HG03571 (cell line): ENCODE results near the gene KIF1A.

Experiments used
- ATAC-seq: cut with Tn5 transposase; IDR thresholded peaks from one replicate; pipeline ENCODE4 v1.9.1; 2021; ENCODE audit not compliant: unreplicated experiment

The KIF1A gene

GRCh38 chr2:240768216-240768615, 51.8 kb downstream of the KIF1A start:
- ATAC-seq: no peak

GRCh38 chr2:240767341-240767740, 52.7 kb downstream of the KIF1A start:
- no peak for ATAC-seq

DNA sequence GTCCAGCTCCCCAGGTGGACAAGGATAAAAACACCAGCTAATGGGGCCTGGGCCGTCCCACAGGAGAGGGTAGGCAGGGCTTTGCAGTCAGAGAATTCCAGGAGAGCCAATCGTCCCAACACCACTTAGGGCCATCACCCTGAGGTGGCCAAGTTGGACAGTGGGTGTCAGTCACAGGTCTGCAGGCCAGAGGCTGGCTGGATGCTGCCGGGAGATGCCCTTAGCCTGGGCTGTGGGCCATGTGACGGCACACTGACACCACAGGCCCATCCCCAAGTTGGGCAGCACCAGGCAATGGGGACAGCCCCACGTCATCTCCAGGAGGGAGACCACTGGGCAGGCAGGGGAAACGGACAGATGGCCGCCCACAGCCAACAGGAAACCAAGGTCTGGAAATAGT, 53.9 kb downstream of the KIF1A start:
- ATAC-seq: no peak

- no peak for ATAC-seq
Observed at GRCh38 chr2:240765007-240765406, 55.0 kb downstream of the KIF1A start.

DNA sequence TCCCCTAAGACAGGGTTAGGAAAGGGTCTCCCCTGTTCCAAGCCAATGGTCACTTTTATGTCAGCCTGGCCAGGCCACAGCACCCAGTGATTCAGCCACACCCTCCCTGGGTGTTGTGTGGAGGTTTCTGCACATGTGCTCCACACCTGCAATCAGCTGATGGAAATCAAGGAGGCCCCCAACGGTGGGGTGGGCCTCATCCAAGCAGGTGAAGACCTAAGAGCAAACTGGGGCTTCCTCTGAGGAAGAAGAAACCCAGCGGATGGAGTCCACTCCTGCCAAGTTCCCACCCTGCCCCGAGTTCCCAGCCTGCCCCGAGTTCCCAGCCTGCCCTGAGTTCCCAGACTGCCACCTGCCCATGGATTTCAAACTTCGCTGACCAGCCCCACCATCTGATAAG, 55.4 kb downstream of the KIF1A start:
- ATAC-seq: no peak

GRCh38 chr2:240762971-240763370, 57.0 kb downstream of the KIF1A start:
- no peak for ATAC-seq

DNA sequence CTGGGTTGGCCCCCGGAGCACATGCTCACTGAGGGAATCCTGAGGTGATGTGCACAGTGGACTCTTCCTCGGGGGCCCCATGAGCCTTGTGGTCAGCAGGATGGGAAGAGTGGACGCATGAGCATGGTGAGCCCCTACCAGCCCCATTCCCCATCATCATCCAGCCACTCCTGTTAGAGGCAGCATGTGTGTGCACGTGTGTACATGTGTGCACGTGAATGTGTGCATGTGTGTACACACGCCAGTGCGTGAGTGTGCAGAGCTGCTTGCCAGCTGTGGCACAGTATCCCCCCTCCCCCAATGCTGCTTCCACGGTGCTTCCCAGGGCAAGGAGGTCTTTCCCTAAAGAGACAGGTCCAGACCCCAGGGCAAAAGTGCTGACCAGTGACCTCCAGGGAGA, 57.8 kb downstream of the KIF1A start:
- ATAC-seq: no peak

DNA sequence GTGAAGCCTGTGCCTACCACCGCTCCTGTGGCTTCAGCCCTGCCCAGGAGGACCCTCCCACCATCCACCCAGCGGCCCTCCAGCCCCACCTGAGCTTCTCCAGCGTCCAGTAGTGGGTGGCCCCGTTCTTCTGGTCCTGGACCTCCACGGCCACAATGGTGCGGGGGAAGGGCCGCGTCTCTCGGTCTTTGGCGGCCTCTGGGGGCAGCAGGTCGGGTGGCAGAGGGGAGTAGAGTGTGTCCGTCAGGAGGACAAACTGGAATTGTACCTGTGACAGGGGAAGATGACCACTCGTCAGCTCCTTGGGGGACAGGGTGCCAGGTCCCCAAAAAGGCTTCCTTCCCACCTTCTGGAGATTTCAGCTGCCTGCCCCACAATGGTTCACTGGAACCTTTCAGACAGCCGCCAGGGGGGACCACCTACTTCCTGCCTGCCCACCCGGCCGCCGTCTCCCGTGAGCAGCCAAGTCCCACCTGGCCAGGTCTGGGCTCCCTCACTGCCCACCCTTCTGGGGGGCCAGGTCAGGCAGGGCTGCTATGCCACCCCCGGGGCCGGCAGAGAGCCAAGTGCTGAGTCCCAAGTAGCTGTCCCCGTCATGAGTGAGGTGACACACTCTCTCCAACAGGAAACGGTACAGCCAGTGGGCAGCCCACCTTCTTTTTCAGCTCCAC, 59.3 kb downstream of the KIF1A start:
- no peak for ATAC-seq

- ATAC-seq: no peak
Observed at GRCh38 chr2:240760121-240760520, 59.9 kb downstream of the KIF1A start.

GRCh38 chr2:240759459-240759858, 60.6 kb downstream of the KIF1A start:
- ATAC-seq: no peak

DNA sequence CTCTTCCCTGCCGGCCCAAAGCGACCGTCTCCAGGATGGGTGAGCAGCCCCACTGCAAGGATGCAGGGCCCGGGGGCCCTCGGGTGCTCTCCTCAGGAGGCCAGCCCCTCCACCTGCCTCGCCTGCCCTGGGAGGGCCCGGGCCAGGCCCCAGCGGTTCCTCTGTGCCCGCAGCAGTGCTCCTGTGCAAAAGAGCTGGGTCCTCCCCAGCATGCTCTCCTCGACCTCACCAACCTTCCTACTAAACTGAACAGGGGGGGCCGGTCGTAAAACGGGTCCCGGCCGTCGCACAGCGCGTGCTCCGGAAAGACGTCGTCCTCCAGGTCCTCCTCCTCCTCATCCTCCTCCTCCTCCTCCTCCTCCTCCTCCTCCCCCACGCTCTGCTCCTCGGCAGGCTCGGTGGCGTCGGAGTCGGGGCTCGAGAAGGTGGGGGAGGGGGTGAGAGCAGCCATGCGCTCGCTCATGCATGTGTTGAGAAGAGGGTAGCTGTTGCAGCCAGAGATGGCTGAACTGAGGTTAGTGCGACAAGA, 62.9 kb downstream of the KIF1A start:
- no peak for ATAC-seq

GRCh38 chr2:240752209-240752608, 67.8 kb downstream of the KIF1A start:
- no peak for ATAC-seq

DNA sequence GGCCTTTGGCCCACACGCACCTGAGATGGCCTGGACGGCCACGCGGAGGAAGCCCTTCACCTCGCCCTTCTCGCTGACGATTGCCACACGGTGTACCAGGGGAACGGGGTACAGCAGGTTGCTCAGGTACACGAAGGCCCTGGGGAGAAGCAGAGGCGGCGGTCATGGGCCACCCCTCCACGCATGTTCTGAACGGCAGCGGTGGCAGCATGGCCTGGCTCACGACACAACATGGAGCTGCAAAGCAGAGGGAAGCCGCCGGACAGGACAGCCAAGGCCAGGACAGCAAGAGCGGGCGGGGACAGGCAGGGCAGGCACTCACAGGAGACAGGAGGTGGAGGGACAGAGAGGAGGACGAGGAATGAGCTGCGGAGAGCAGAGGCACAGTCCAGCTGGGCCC, 69.6 kb downstream of the KIF1A start:
- no peak for ATAC-seq

DNA sequence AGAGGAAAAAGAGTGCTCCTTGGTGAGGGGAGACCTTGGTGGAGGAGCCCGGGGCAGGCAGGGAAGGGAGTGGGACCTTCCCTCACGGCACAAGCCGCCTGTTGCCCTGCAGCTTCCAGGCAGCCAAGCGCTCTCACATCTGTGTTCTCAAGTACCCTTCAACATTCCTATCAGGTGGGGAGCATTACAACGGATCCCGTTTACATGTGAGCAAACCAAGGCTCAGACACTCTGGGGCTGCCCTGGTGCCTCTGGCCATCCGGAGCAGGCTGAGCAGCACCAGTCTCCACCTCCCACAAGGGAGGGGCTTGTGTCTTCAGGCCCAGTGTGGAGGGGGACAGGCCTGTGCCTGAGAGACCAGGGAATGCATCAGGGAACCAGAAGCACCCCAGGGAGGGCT, 70.5 kb downstream of the KIF1A start:
- ATAC-seq: no peak

DNA sequence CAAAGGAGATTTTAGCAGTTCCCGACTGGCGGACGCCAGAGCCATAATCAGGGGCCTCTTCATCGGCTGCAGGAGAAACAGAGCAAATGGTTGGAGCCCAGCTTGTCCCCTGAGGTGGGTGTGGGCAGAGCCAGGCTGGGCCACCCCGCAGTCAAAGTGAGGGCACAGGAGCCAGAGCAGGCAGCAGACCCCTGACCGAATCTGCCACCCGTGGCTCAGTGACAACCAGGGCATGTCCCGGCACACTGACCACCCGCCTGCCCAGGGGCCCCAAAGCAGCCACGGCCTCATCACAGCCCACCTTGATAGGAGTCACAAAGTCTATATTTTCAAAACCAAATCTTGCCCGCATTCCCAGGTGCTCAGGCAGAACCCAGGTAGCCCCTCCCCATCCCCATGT, 72.8 kb downstream of the KIF1A start:
- ATAC-seq: no peak

- no peak for ATAC-seq
Observed at GRCh38 chr2:240746671-240747070, 73.3 kb downstream of the KIF1A start.

GRCh38 chr2:240745962-240746361, 74.1 kb downstream of the KIF1A start:
- no peak for ATAC-seq

DNA sequence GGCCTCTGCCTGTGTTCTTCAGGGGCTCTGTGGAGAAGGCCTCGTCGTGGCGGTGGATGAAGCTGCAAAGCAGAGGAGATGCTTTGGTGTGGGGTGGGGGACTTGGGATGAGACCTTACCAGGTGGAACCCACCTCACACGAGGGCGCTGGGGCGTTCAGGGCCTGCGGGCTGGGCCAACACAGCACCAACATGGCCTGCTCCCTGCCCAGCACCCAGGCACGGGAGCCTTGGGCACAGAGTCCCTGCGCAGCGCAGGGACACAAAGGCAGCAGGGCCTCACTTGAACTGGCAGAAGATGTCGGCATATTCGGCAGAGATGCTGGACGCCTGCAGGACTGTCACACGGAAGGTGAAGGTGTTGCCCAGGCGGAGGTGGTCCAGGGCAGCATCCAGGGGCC, 74.6 kb downstream of the KIF1A start:
- ATAC-seq: no peak

DNA sequence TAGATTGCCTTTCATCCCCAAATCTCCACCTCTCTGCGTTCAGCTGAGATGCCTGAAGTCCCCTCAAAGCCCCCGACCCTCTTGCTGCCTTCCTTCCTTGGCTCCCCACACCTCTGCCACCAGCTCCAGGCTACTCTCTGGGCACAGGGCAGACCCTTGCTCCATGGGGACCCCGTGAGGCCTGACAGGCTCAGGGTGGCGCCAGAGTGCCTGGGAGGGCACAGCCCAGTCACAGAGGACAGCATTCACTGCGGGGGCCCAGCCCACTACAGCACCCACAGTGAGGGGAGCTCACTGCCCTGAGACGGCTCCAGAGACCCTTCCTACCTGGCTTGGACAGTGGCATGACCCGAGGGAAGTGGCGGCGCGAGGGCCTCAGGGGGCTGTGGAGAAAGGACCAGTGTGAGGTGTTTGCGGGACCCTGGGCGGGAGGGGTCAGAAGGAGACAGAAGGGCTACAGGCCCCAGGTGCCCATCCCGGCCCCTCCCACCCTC, 77.4 kb downstream of the KIF1A start:
- no peak for ATAC-seq

- ATAC-seq: no peak
Observed at GRCh38 chr2:240741091-240741490, 78.9 kb downstream of the KIF1A start.

GRCh38 chr2:240739797-240740196, 80.2 kb downstream of the KIF1A start:
- no peak for ATAC-seq

DNA sequence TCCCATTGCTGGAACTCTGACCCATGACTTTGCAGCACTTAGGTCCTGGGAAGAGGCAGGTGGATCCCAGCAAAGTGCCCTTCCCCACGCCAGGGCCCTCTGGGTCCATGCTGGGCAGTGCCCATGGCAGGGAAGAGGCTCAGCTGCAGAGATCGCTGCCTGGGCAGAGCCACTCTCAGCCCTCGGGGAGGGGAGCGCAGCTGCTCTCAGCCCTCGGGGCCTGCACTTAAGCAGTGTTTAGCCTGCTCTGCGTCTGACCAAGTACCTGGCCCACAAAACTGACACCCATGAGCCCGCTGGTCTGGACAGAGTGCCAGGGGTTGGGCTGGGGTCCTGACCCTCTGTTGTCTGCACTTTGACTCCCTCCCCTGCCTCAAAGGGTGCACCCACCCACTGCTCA, 82.1 kb downstream of the KIF1A start:
- no peak for ATAC-seq

GRCh38 chr2:240737512-240737911, 82.5 kb downstream of the KIF1A start:
- ATAC-seq: no peak
